Upper lobe of left lung (tissue), 6 donors: ENCODE results near the gene NARF. TPM values are rescaled to one million over a fixed set of nuclear protein-coding genes. Genes with fewer than 3 reads are reported as not detected.
"Not testable (repeated sequence)": the region's sequence is repeated elsewhere in the genome, so short reads cannot be mapped to it uniquely, and the experiment has no call there.

Source experiments
- ATAC-seq, 2 donors: fragments of 200-7000 bp; cut with Tn5 transposase; one replicate each; pipeline ENCODE4 v1.9.1; 2022; ENCODE audit warnings: mild to moderate bottlenecking in 2 of 2, moderate library complexity in 2 of 2; ENCODE audit not compliant: low FRiP score in 2 of 2
- DNase-seq, 2 donors: peaks; one replicate each; pipeline ENCODE4 v3.0.0-alpha.2; 2019 to 2020
- H3K27ac ChIP-seq, 4 donors: fragments of 200-600 bp; sonication (generic); one replicate each; pipeline ENCODE4 v1.5.1; 2016 to 2019
- H3K27me3 ChIP-seq, 4 donors: fragments of 200-600 bp; sonication (generic); one replicate each; pipeline ENCODE4 v1.5.1; 2017 to 2019
- H3K36me3 ChIP-seq, 4 donors: fragments of 200-600 bp; sonication (generic); one replicate each; pipeline ENCODE4 v1.5.1; 2016 to 2019
- H3K4me1 ChIP-seq, 4 donors: fragments of 200-600 bp; sonication (generic); one replicate each; pipeline ENCODE4 v1.5.1; 2018 to 2019
- H3K4me3 ChIP-seq, 4 donors: fragments of 200-600 bp; sonication (generic); one replicate each; pipeline ENCODE4 v1.5.1; 2017 to 2019; ENCODE audit warnings: mild to moderate bottlenecking in 2 of 4, moderate library complexity in 1 of 4
- H3K9me3 ChIP-seq, 4 donors: fragments of 200-600 bp; sonication (generic); one replicate each; pipeline ENCODE4 v1.5.1; 2018 to 2019
- CTCF ChIP-seq, 6 experiments: fragments of 450-650 bp in 4 of 6; fragments of 200-600 bp in 2 of 6; sonication (generic) in 2 of 6; IDR thresholded peaks; one replicate each; pipeline ENCODE4 v1.5.1; 2016 to 2019; ENCODE audit warnings: antibody characterized with exemption in 6 of 6
- EP300 ChIP-seq, 4 donors: sonication (generic); formaldehyde crosslinking; IDR thresholded peaks; one replicate each; pipeline ENCODE4 v1.5.1; 2017; ENCODE audit warnings: antibody characterized with exemption in 4 of 4, control low read depth in 2 of 4
- POLR2A ChIP-seq, 4 donors: fragments of 450-650 bp; IDR thresholded peaks; one replicate each; pipeline ENCODE4 v1.5.1; 2016 to 2017; ENCODE audit warnings: antibody characterized with exemption in 4 of 4, mild to moderate bottlenecking in 2 of 4
- POLR2AphosphoS5 ChIP-seq, 2 donors: sonication (generic); formaldehyde crosslinking; IDR thresholded peaks; one replicate each; pipeline ENCODE4 v1.5.1; 2017; ENCODE audit warnings: antibody characterized with exemption in 2 of 2
- WGBS, 2 donors: methylation state at CpG; one replicate each; pipeline ENCODE4 v1.1.5; 2017 to 2018; 5-methylcytosine and 5-hydroxymethylcytosine counted together
- total RNA-seq, 6 donors: library from RNA; depleted of rRNA in 4 of 6; stranded (reverse); fragments of >200 nt in 4 of 6; gene quantifications; one replicate each; pipeline versions ENCODE4 v1.1.0 to v1.2.1, GENCODE V29; 2016 to 2021
- donor health status: DM: no; HTN: no; CAD: no; lungs with moderate emphysema.
- donor health status: DM: no; HTN: yes; CAD: no; lungs with severe emphysema.

NARF gene
- total RNA-seq, 6 donors from 2014 or later = 28.9 to 77.8 (median 62.6) TPM

- DNase-seq = peak in 1 of 2 donors; percentile 67
- ATAC-seq = no peak
- H3K4me3 ChIP-seq = peak overlapping the region in 3 of 4 donors; percentile 78 to 99 (median 97)
- H3K9me3 ChIP-seq = no peaks in the 10 kb centered on the region
- TF ChIP-seq CTCF (IDR thresholded peaks at IDR 0.05) (no peak), POLR2A (IDR thresholded peaks at IDR 0.05) (no peak), EP300 (IDR thresholded peaks at IDR 0.05) (no peak), POLR2AphosphoS5 (IDR thresholded peaks at IDR 0.05) (peak in 1 of 2 donors; percentile 7)
- H3K27me3 ChIP-seq = no peaks in the 10 kb centered on the region
- H3K4me1 ChIP-seq = peaks cover 30 to 42% (median 35%) of the 10 kb centered on the region in 4 donors
- peak overlapping the region; percentile 100 for H3K27ac ChIP-seq
- WGBS, 2 donors = 38 to 57% methylated on average over 10 of the region's 10 CpGs
- peaks cover 0 to 25% (median 22%) of the 10 kb centered on the region in 4 donors for H3K36me3 ChIP-seq
Observed at GRCh38 chr17:82457073-82457928, 1.2 kb upstream of the NARF start.

- DNase-seq (peak in 1 of 2 donors; percentile 91), ATAC-seq (no peak)
- H3K27ac ChIP-seq = peak overlapping the region; percentile 100
- WGBS, 2 donors = 0 to 2% methylated on average over 5 to 8 of the region's 8 CpGs
- peak overlapping the region; percentile 78 to 99 (median 90) for H3K4me3 ChIP-seq
- H3K27me3 ChIP-seq = no peaks in the 10 kb centered on the region
- H3K4me1 ChIP-seq = peaks cover 27 to 41% (median 34%) of the 10 kb centered on the region in 4 donors
- peaks cover 3 to 30% (median 27%) of the 10 kb centered on the region in 4 donors for H3K36me3 ChIP-seq
- no peaks in the 10 kb centered on the region for H3K9me3 ChIP-seq
- TF ChIP-seq POLR2A (IDR thresholded peaks at IDR 0.05) (no peak), POLR2AphosphoS5 (IDR thresholded peaks at IDR 0.05) (no peak), EP300 (IDR thresholded peaks at IDR 0.05) (no peak), CTCF (IDR thresholded peaks at IDR 0.05) (no peak)
Observed at GRCh38 chr17:82457929-82458178, 687 bp upstream of the NARF start.

GRCh38 chr17:82458885-82459424, 414 bp downstream of the NARF start:
- Histone ChIP-seq H3K36me3 (peaks cover 7 to 40% (median 35%) of the 10 kb centered on the region in 4 donors), H3K4me3 (peak overlapping the region; percentile 55 to 99 (median 88)), H3K27me3 (no peaks in the 10 kb centered on the region), H3K9me3 (no peaks in the 10 kb centered on the region), H3K4me1 (peaks cover 26 to 38% (median 32%) of the 10 kb centered on the region in 4 donors), H3K27ac (peak overlapping the region; percentile 100)
- ATAC-seq = peak in 1 of 2 donors; percentile 4
- WGBS, 2 donors = 0% methylated on average over 22 to 23 of the region's 62 CpGs
- peak in 1 of 2 donors; percentile 51 for DNase-seq
- TF ChIP-seq POLR2AphosphoS5 (IDR thresholded peaks at IDR 0.05) (no peak), EP300 (IDR thresholded peaks at IDR 0.05) (no peak), POLR2A (IDR thresholded peaks at IDR 0.05) (no peak), CTCF (IDR thresholded peaks at IDR 0.05) (peak in 1 of 6 experiments; percentile 3)

- H3K36me3 ChIP-seq = peaks cover 12 to 50% (median 45%) of the 10 kb centered on the region in 4 donors
- not testable (repeated sequence) for ATAC-seq, H3K4me3 ChIP-seq, DNase-seq, H3K9me3 ChIP-seq, H3K27me3 ChIP-seq
- 93 to 95% methylated on average over 9 of the region's 9 CpGs for WGBS, 2 donors
- peaks cover 26 to 38% (median 32%) of the 10 kb centered on the region in 4 donors for H3K4me1 ChIP-seq
- peak overlapping the region in 1 of 4 donors; percentile 100 for H3K27ac ChIP-seq
Observed at GRCh38 chr17:82459936-82460335, 1.4 kb downstream of the NARF start.

GRCh38 chr17:82461827-82462524, 3.4 kb downstream of the NARF start:
- WGBS, 2 donors = 67 to 78% methylated on average over 8 to 10 of the region's 10 CpGs
- H3K27ac ChIP-seq = peak overlapping the region in 2 of 4 donors; percentile 0 to 1
- no peak overlapping the region for H3K4me3 ChIP-seq
- no peak for TF ChIP-seq EP300 (IDR thresholded peaks at IDR 0.05)
- TF ChIP-seq POLR2AphosphoS5 (IDR thresholded peaks at IDR 0.05) = no peak
- TF ChIP-seq POLR2A (IDR thresholded peaks at IDR 0.05) = no peak
- no peak for TF ChIP-seq CTCF (IDR thresholded peaks at IDR 0.05)
- no peaks in the 10 kb centered on the region for H3K27me3 ChIP-seq
- H3K36me3 ChIP-seq = peaks cover 17 to 70% (median 63%) of the 10 kb centered on the region in 4 donors
- DNase-seq (peak in 1 of 2 donors; percentile 48), ATAC-seq (no peak)
- peaks cover 18 to 31% (median 27%) of the 10 kb centered on the region in 4 donors for H3K4me1 ChIP-seq
- H3K9me3 ChIP-seq = no peaks in the 10 kb centered on the region
